PFSK-1 (cell line): ENCODE results near the gene SVOPL.

Experiments used
- FOXP2 ChIP-seq: optimal IDR thresholded peaks from 2 replicates; pipeline ENCODE3; 2011; ENCODE audit warnings: borderline replicate concordance, control low read depth, inconsistent platforms; ENCODE audit not compliant: insufficient read depth; ENCODE audit errors: extremely low read length, extremely low read depth
- POLR2AphosphoS5 ChIP-seq: IDR thresholded peaks from 2 replicates; pipeline ENCODE4 v1.6.1; 2012; ENCODE audit warnings: low read depth, mild to moderate bottlenecking, control low read depth, low read length, moderate library complexity
- SIN3A ChIP-seq: IDR thresholded peaks from 2 replicates; pipeline ENCODE4 v1.6.1; 2012; ENCODE audit warnings: mild to moderate bottlenecking, low read length, moderate library complexity, borderline replicate concordance; ENCODE audit not compliant: insufficient read depth
- TAF1 ChIP-seq: IDR thresholded peaks from 2 replicates; pipeline ENCODE4 v1.6.1; 2012; ENCODE audit warnings: low read length, control low read depth, borderline replicate concordance; ENCODE audit not compliant: insufficient read depth
- TF ChIP-seq, protein P1 (sequence below), 2 experiments: IDR thresholded peaks; 2 replicates each; pipeline versions ENCODE4 v1.6.1 to v1.8.0; 2011 to 2012; ENCODE audit warnings: low read depth in 2 of 2, low read length in 2 of 2, control low read depth in 1 of 2, inconsistent platforms in 1 of 2, mild to moderate bottlenecking in 1 of 2, moderate library complexity in 1 of 2; ENCODE audit not compliant: insufficient read depth in 1 of 2

DNA sequence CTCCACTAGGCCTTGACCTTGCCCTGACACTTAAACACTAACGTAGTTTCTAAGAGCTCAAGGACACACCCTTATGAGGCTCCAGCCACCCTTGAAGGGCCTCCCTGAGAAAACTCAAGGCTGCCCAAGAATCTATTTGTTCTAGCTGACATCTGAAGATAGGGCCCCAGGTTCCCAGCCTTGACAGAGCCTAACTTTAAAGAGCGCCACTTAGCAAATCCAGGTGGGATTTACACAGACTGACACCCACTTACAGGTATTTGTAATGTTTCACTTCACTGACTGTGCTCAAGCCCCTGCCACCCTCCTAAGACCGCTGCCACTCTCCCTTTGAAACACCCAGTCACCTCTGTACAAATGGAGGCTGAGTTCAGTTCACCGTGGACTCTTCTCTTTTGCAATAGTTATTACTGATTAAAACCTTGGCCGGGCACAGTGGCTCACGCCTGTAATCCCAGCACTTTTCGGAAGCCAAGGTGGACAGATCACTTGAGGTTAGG, 90.4 kb downstream of the SVOPL start:
- TF ChIP-seq POLR2AphosphoS5 (no peak), SIN3A (no peak), TAF1 (no peak), FOXP2 (no peak)
- TF ChIP-seq, protein P1, sequence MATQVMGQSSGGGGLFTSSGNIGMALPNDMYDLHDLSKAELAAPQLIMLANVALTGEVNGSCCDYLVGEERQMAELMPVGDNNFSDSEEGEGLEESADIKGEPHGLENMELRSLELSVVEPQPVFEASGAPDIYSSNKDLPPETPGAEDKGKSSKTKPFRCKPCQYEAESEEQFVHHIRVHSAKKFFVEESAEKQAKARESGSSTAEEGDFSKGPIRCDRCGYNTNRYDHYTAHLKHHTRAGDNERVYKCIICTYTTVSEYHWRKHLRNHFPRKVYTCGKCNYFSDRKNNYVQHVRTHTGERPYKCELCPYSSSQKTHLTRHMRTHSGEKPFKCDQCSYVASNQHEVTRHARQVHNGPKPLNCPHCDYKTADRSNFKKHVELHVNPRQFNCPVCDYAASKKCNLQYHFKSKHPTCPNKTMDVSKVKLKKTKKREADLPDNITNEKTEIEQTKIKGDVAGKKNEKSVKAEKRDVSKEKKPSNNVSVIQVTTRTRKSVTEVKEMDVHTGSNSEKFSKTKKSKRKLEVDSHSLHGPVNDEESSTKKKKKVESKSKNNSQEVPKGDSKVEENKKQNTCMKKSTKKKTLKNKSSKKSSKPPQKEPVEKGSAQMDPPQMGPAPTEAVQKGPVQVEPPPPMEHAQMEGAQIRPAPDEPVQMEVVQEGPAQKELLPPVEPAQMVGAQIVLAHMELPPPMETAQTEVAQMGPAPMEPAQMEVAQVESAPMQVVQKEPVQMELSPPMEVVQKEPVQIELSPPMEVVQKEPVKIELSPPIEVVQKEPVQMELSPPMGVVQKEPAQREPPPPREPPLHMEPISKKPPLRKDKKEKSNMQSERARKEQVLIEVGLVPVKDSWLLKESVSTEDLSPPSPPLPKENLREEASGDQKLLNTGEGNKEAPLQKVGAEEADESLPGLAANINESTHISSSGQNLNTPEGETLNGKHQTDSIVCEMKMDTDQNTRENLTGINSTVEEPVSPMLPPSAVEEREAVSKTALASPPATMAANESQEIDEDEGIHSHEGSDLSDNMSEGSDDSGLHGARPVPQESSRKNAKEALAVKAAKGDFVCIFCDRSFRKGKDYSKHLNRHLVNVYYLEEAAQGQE (IDR thresholded peaks at IDR 0.05; ENCODE audit: insufficient read depth in 1 of 2, low read depth in 2 of 2, low read length in 2 of 2) = no peak
